CD4-positive, CD25-positive, alpha-beta regulatory T cell (primary cell): Measurements from ENCODE around the gene DLK1. TPM values are rescaled to one million over a fixed set of nuclear protein-coding genes. Genes with fewer than 3 reads are reported as not detected.

ENCODE experiments used
- ATAC-seq, 2 donors: fragments of 150-1000 bp; cut with Tn5 transposase; one replicate each; pipeline ENCODE4 v1.10.0; 2021; ENCODE audit warnings: low read depth in 2 of 2, moderate number of reproducible peaks in 2 of 2, moderate library complexity in 1 of 2
- DNase-seq, 3 donors: peaks; one replicate each; pipeline versions ENCODE4 v3.0.0 to v3.0.0-alpha.2; 2012 to 2022; ENCODE audit warnings: mixed read lengths in 1 of 3
- H3K27ac ChIP-seq: one replicate; pipeline ENCODE4 v1.7.0; 2013; ENCODE audit warnings: mild to moderate bottlenecking, low read length; ENCODE audit not compliant: insufficient read depth, poor library complexity, severe bottlenecking
- H3K27me3 ChIP-seq: one replicate; pipeline ENCODE4 v1.7.0; 2013; ENCODE audit warnings: low read length; ENCODE audit not compliant: control insufficient read depth, insufficient read depth
- H3K36me3 ChIP-seq: one replicate; pipeline ENCODE4 v1.7.0; 2013; ENCODE audit warnings: mild to moderate bottlenecking, low read length, moderate library complexity; ENCODE audit not compliant: control insufficient read depth, insufficient read depth
- H3K4me1 ChIP-seq: 2 replicates; pipeline ENCODE4 v1.7.0; 2013; ENCODE audit warnings: mild to moderate bottlenecking, low read length; ENCODE audit not compliant: insufficient read depth, control insufficient read depth, poor library complexity, severe bottlenecking
- H3K4me3 ChIP-seq: one replicate; pipeline ENCODE4 v1.7.0; 2013; ENCODE audit warnings: low read depth, mild to moderate bottlenecking, low read length, moderate library complexity
- H3K9me3 ChIP-seq, 2 experiments: 1 replicate in 1 of 2; 2 replicates in 1 of 2; pipeline ENCODE4 v1.7.0; 2013; ENCODE audit warnings: low read length in 2 of 2, mild to moderate bottlenecking in 1 of 2, moderate library complexity in 1 of 2; ENCODE audit not compliant: control insufficient read depth in 2 of 2
- H3K27ac Mint-ChIP-seq, 3 donors: one replicate each; pipeline ENCODE4 v1.8.0; 2020 to 2022; ENCODE audit warnings: mild to moderate bottlenecking in 3 of 3, mixed read lengths in 3 of 3, moderate library complexity in 2 of 3
- H3K27me3 Mint-ChIP-seq: one replicate; pipeline ENCODE4 v1.8.0; 2022; ENCODE audit warnings: mild to moderate bottlenecking, mixed read lengths
- H3K36me3 Mint-ChIP-seq: one replicate; pipeline ENCODE4 v1.8.0; 2020; ENCODE audit warnings: mixed read lengths
- H3K4me1 Mint-ChIP-seq, 4 donors: one replicate each; pipeline ENCODE4 v1.8.0; 2020 to 2022; ENCODE audit warnings: mixed read lengths in 4 of 4, mild to moderate bottlenecking in 1 of 4
- H3K4me3 Mint-ChIP-seq, 4 donors: one replicate each; pipeline ENCODE4 v1.8.0; 2020 to 2022; ENCODE audit warnings: mild to moderate bottlenecking in 4 of 4, mixed read lengths in 4 of 4, moderate library complexity in 3 of 4
- H3K9me3 Mint-ChIP-seq, 7 donors: one replicate each; pipeline ENCODE4 v1.8.0; 2020 to 2022; ENCODE audit warnings: mixed read lengths in 7 of 7, mild to moderate bottlenecking in 3 of 7, moderate library complexity in 2 of 7
- polyA plus RNA-seq, 4 donors: library from polyadenylated mRNA; unstranded; fragments of 300-500 nt; fragmentation: Illumina TruSeq; gene quantifications; one replicate each; pipeline ENCODE4 v1.2.3, GENCODE V29; 2021
- total RNA-seq: library from RNA; stranded (reverse); gene quantifications from one replicate; pipeline ENCODE4 v1.2.3, GENCODE V29; 2022

Gene DLK1
- total and polyA plus RNA-seq, 5 donors from 2014 or later, result not detected

- Histone ChIP-seq H3K4me3 (no peak overlapping the region), H3K36me3 (no peaks in the 10 kb centered on the region), H3K9me3 (no peaks in the 10 kb centered on the region), H3K27me3 (no peaks in the 10 kb centered on the region), H3K27ac (no peak overlapping the region), H3K4me1 (no peaks in the 10 kb centered on the region)
- H3K4me3 Mint-ChIP-seq, result no peak overlapping the region
- no peaks in the 10 kb centered on the region for H3K4me1 Mint-ChIP-seq
- no peak for ATAC-seq
- H3K9me3 Mint-ChIP-seq, result no peaks in the 10 kb centered on the region
- no peaks in the 10 kb centered on the region for H3K36me3 Mint-ChIP-seq
- H3K27ac Mint-ChIP-seq, result no peak overlapping the region
- DNase-seq, result no peak
- peaks cover 30% of the 10 kb centered on the region for H3K27me3 Mint-ChIP-seq
Measured at GRCh38 chr14:100728962-100729361, 2.3 kb downstream of the DLK1 start.

GRCh38 chr14:100729982-100730381, 3.3 kb downstream of the DLK1 start:
- Histone ChIP-seq H3K27me3 (no peaks in the 10 kb centered on the region), H3K4me1 (no peaks in the 10 kb centered on the region), H3K27ac (no peak overlapping the region), H3K9me3 (no peaks in the 10 kb centered on the region), H3K4me3 (no peak overlapping the region), H3K36me3 (no peaks in the 10 kb centered on the region)
- ATAC-seq (no peak), DNase-seq (no peak)
- H3K4me3 Mint-ChIP-seq, result no peak overlapping the region
- H3K9me3 Mint-ChIP-seq, result no peaks in the 10 kb centered on the region
- no peak overlapping the region for H3K27ac Mint-ChIP-seq
- no peaks in the 10 kb centered on the region for H3K4me1 Mint-ChIP-seq
- peaks cover 26% of the 10 kb centered on the region for H3K27me3 Mint-ChIP-seq
- H3K36me3 Mint-ChIP-seq, result no peaks in the 10 kb centered on the region

DNA sequence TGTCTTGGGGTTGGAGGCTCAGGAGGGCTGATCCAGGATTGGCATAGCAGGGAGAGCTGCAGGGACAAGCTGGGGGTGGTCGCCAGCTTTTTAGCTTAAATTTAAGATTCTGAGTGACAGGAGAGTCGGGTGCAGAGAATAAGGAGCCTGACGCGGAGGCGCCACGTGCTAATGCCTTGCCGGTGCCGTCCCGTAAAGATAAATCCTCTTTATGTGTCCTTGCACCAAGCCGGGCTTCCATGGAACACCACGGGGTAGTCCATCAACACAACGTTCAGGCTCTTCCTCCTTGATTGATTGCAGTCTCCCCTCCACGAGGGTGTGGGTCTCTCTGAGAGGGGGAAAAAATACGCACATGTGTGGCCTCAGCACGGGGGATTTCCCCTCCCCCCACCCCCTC, 3.9 kb downstream of the DLK1 start:
- no peaks in the 10 kb centered on the region for H3K9me3 ChIP-seq
- no peaks in the 10 kb centered on the region for H3K9me3 Mint-ChIP-seq
- H3K4me3 ChIP-seq, result no peak overlapping the region
- H3K27me3 ChIP-seq, result no peaks in the 10 kb centered on the region
- no peak for DNase-seq
- no peaks in the 10 kb centered on the region for H3K4me1 Mint-ChIP-seq
- no peaks in the 10 kb centered on the region for H3K36me3 Mint-ChIP-seq
- H3K4me1 ChIP-seq, result no peaks in the 10 kb centered on the region
- no peak overlapping the region for H3K4me3 Mint-ChIP-seq
- H3K27ac Mint-ChIP-seq, result no peak overlapping the region
- ATAC-seq, result no peak
- peaks cover 26% of the 10 kb centered on the region for H3K27me3 Mint-ChIP-seq
- H3K27ac ChIP-seq, result no peak overlapping the region
- no peaks in the 10 kb centered on the region for H3K36me3 ChIP-seq

- no peaks in the 10 kb centered on the region for H3K36me3 Mint-ChIP-seq
- H3K4me1 Mint-ChIP-seq, result no peaks in the 10 kb centered on the region
- ATAC-seq (no peak), DNase-seq (no peak)
- H3K4me3 Mint-ChIP-seq, result no peak overlapping the region
- Histone ChIP-seq H3K9me3 (no peaks in the 10 kb centered on the region), H3K4me3 (no peak overlapping the region), H3K4me1 (no peaks in the 10 kb centered on the region), H3K27me3 (no peaks in the 10 kb centered on the region), H3K36me3 (no peaks in the 10 kb centered on the region), H3K27ac (no peak overlapping the region)
- no peaks in the 10 kb centered on the region for H3K9me3 Mint-ChIP-seq
- H3K27ac Mint-ChIP-seq, result no peak overlapping the region
- H3K27me3 Mint-ChIP-seq, result peaks cover 22% of the 10 kb centered on the region
Measured at GRCh38 chr14:100731011-100731670, 4.4 kb downstream of the DLK1 start.

DNA sequence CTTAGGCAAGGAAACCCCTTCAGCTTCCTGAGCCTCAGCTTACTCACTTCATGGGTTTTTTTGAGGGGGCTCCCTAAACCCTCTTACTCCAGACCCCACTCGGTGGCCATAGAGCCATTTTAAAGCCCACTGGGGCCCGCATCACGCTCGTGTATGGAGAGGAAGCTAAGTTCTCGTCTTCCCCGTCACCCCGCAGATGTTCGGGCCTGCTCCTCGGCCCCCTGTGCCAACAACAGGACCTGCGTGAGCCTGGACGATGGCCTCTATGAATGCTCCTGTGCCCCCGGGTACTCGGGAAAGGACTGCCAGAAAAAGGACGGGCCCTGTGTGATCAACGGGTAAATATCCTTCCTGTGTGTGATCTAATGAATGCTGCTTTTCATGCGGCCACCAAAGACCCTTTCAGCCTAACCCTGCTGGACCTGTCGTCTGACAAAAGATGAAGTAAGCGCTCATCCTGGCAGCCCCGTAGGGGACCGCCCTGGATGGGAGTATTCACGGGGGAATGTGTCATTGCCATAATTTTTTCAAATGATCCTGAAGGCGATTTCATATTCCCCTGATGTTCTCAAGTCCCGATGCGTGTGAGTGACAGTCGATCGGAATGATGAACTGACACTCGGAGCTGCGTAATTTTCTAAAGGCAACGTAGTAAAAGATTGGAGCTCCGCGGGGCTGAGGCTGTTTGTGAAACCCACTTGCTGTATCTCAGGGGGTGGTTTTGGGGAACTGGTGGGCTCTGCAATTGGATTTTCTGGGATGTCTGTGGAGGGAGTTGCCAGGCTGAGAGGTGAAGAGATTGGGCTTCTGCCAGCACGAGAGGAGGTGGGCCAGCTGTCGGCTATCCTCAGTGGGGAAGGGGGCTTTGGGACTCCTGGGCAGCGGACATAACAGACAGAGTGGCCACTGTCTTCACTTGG, 5.4 kb downstream of the DLK1 start:
- ATAC-seq (no peak), DNase-seq (no peak)
- no peak overlapping the region for H3K27ac ChIP-seq
- no peaks in the 10 kb centered on the region for H3K4me1 ChIP-seq
- H3K36me3 ChIP-seq, result no peaks in the 10 kb centered on the region
- no peaks in the 10 kb centered on the region for H3K9me3 ChIP-seq
- no peak overlapping the region for H3K4me3 ChIP-seq
- Mint-ChIP-seq H3K9me3 (no peaks in the 10 kb centered on the region), H3K4me1 (no peaks in the 10 kb centered on the region), H3K27me3 (peaks cover 18% of the 10 kb centered on the region), H3K27ac (no peak overlapping the region), H3K36me3 (no peaks in the 10 kb centered on the region), H3K4me3 (no peak overlapping the region)
- no peaks in the 10 kb centered on the region for H3K27me3 ChIP-seq

GRCh38 chr14:100732766-100733100, 6.0 kb downstream of the DLK1 start:
- ATAC-seq (no peak), DNase-seq (no peak)
- Histone ChIP-seq H3K4me1 (no peaks in the 10 kb centered on the region), H3K9me3 (no peaks in the 10 kb centered on the region), H3K36me3 (no peaks in the 10 kb centered on the region), H3K27me3 (no peaks in the 10 kb centered on the region), H3K27ac (no peak overlapping the region), H3K4me3 (no peak overlapping the region)
- Mint-ChIP-seq H3K4me3 (no peak overlapping the region), H3K27ac (no peak overlapping the region), H3K27me3 (peaks cover 12% of the 10 kb centered on the region), H3K9me3 (no peaks in the 10 kb centered on the region), H3K4me1 (no peaks in the 10 kb centered on the region), H3K36me3 (no peaks in the 10 kb centered on the region)

- peaks cover 7% of the 10 kb centered on the region for H3K27me3 Mint-ChIP-seq
- no peaks in the 10 kb centered on the region for H3K27me3 ChIP-seq
- no peaks in the 10 kb centered on the region for H3K36me3 ChIP-seq
- H3K27ac ChIP-seq, result no peak overlapping the region
- H3K9me3 ChIP-seq, result no peaks in the 10 kb centered on the region
- no peak overlapping the region for H3K4me3 ChIP-seq
- H3K27ac Mint-ChIP-seq, result no peak overlapping the region
- H3K4me3 Mint-ChIP-seq, result no peak overlapping the region
- no peaks in the 10 kb centered on the region for H3K9me3 Mint-ChIP-seq
- ATAC-seq (no peak), DNase-seq (no peak)
- no peaks in the 10 kb centered on the region for H3K4me1 Mint-ChIP-seq
- no peaks in the 10 kb centered on the region for H3K4me1 ChIP-seq
- H3K36me3 Mint-ChIP-seq, result no peaks in the 10 kb centered on the region
Measured at GRCh38 chr14:100733152-100733850, 6.6 kb downstream of the DLK1 start.
